ENCODE results near the gene ZNF521.

ZNF521 gene

GRCh38 chr18:25250474-25250851 lies 101.5 kb downstream of the ZNF521 start:
- no peak for DNase-seq (ENCODE audit: low read depth)

GRCh38 chr18:25248755-25249154 lies 103.2 kb downstream of the ZNF521 start:
- no peak for DNase-seq (ENCODE audit: low read depth)

GRCh38 chr18:25247725-25248124 lies 104.2 kb downstream of the ZNF521 start:
- no peak for DNase-seq (ENCODE audit: low read depth)

GRCh38 chr18:25244924-25245698 lies 106.9 kb downstream of the ZNF521 start:
- DNase-seq (ENCODE audit: low read depth): no peak

GRCh38 chr18:25244170-25244569 lies 107.8 kb downstream of the ZNF521 start:
- no peak for DNase-seq (ENCODE audit: low read depth)

GRCh38 chr18:25243754-25244153 lies 108.2 kb downstream of the ZNF521 start:
- DNase-seq (ENCODE audit: low read depth): no peak

- no peak for DNase-seq (ENCODE audit: low read depth)
Observed at GRCh38 chr18:25243257-25243656, 108.7 kb downstream of the ZNF521 start.

- DNase-seq (ENCODE audit: low read depth): no peak
Observed at GRCh38 chr18:25240420-25240770, 111.6 kb downstream of the ZNF521 start.

- no peak for DNase-seq (ENCODE audit: low read depth)
Observed at GRCh38 chr18:25239581-25240419, 112.2 kb downstream of the ZNF521 start.

- DNase-seq (ENCODE audit: low read depth): no peak
Observed at GRCh38 chr18:25239151-25239550, 112.8 kb downstream of the ZNF521 start.

- DNase-seq (ENCODE audit: low read depth): no peak
Observed at GRCh38 chr18:25237571-25238267, 114.2 kb downstream of the ZNF521 start.

GRCh38 chr18:25236736-25237135 lies 115.2 kb downstream of the ZNF521 start:
- DNase-seq (ENCODE audit: low read depth): no peak

GRCh38 chr18:25235401-25236042 lies 116.4 kb downstream of the ZNF521 start:
- no peak for DNase-seq (ENCODE audit: low read depth)

GRCh38 chr18:25234740-25235345 lies 117.1 kb downstream of the ZNF521 start:
- no peak for DNase-seq (ENCODE audit: low read depth)

- DNase-seq (ENCODE audit: low read depth): no peak
Observed at GRCh38 chr18:25234322-25234639, 117.7 kb downstream of the ZNF521 start.

- DNase-seq (ENCODE audit: low read depth): peak; percentile 73
Observed at GRCh38 chr18:25233528-25234321, 118.2 kb downstream of the ZNF521 start.

GRCh38 chr18:25231327-25231691 lies 120.7 kb downstream of the ZNF521 start:
- no peak for DNase-seq (ENCODE audit: low read depth)

- DNase-seq (ENCODE audit: low read depth): peak; percentile 96
Observed at GRCh38 chr18:25230658-25231326, 121.2 kb downstream of the ZNF521 start.

- DNase-seq (ENCODE audit: low read depth): no peak
Observed at GRCh38 chr18:25229920-25230319, 122.0 kb downstream of the ZNF521 start.

- DNase-seq (ENCODE audit: low read depth): no peak
Observed at GRCh38 chr18:25229081-25229480, 122.9 kb downstream of the ZNF521 start.

- DNase-seq (ENCODE audit: low read depth): no peak
Observed at GRCh38 chr18:25228410-25228809, 123.6 kb downstream of the ZNF521 start.
